Hepatocyte (in vitro differentiated cells): ENCODE measurements around the gene PLAC8L1. TPM values are rescaled to one million over a fixed set of nuclear protein-coding genes. Genes with fewer than 3 reads are reported as not detected.

Experiments used
- DNase-seq: peaks from one replicate; pipeline ENCODE4 v3.0.0-alpha.2; 2016; ENCODE audit warnings: low spot score
- H2AFZ ChIP-seq: fragments of 200-600 bp; sonication (generic); 2 replicates; pipeline ENCODE4 v1.6.0; 2016; ENCODE audit warnings: antibody characterized with exemption, mild to moderate bottlenecking
- H3K27ac ChIP-seq: fragments of 200-600 bp; sonication (generic); 2 replicates; pipeline ENCODE4 v1.5.1; 2016; ENCODE audit warnings: mild to moderate bottlenecking
- H3K27me3 ChIP-seq: fragments of 200-600 bp; sonication (generic); 2 replicates; pipeline ENCODE4 v1.6.1; 2016
- H3K36me3 ChIP-seq: fragments of 200-600 bp; sonication (generic); replicated peaks from 2 replicates; pipeline ENCODE4 v1.5.1; 2016; ENCODE audit warnings: low read depth; ENCODE audit not compliant: insufficient read depth
- H3K4me1 ChIP-seq: fragments of 200-600 bp; sonication (generic); 2 replicates; pipeline ENCODE4 v1.5.1; 2016; ENCODE audit warnings: mild to moderate bottlenecking, moderate library complexity; ENCODE audit not compliant: insufficient read depth
- H3K4me2 ChIP-seq: fragments of 200-600 bp; sonication (generic); 2 replicates; pipeline ENCODE4 v1.6.0; 2016
- H3K4me3 ChIP-seq: fragments of 200-600 bp; sonication (generic); 2 replicates; pipeline ENCODE4 v1.5.1; 2016; ENCODE audit warnings: mild to moderate bottlenecking
- H3K79me2 ChIP-seq: fragments of 200-600 bp; sonication (generic); 2 replicates; pipeline ENCODE4 v1.6.0; 2017; ENCODE audit warnings: mild to moderate bottlenecking
- H3K9me2 ChIP-seq: fragments of 200-600 bp; sonication (generic); replicated peaks from 2 replicates; pipeline ENCODE4 v1.6.0; 2017; ENCODE audit warnings: mild to moderate bottlenecking; ENCODE audit not compliant: insufficient read depth
- H3K9me3 ChIP-seq: fragments of 200-600 bp; sonication (generic); 2 replicates; pipeline ENCODE4 v1.5.1; 2016; ENCODE audit warnings: low read depth, mild to moderate bottlenecking
- H4K20me1 ChIP-seq: fragments of 200-600 bp; sonication (generic); 2 replicates; pipeline ENCODE4 v1.6.0; 2016; ENCODE audit warnings: mild to moderate bottlenecking; ENCODE audit not compliant: insufficient read depth, poor library complexity, severe bottlenecking
- CTCF ChIP-seq: fragments of 200-600 bp; sonication (generic); IDR thresholded peaks from 2 replicates; pipeline ENCODE4 v1.5.1; 2016; ENCODE audit warnings: antibody characterized with exemption, mild to moderate bottlenecking; ENCODE audit not compliant: poor library complexity
- EZH2 ChIP-seq: fragments of 200-600 bp; sonication (generic); IDR thresholded peaks from 2 replicates; pipeline ENCODE4 v1.6.1; 2016; ENCODE audit warnings: antibody characterized with exemption, mild to moderate bottlenecking, borderline replicate concordance
- EZH2phosphoT487 ChIP-seq: fragments of 200-600 bp; sonication (generic); IDR thresholded peaks from one replicate; pipeline ENCODE4 v1.6.1; 2018; ENCODE audit warnings: antibody characterized with exemption, mild to moderate bottlenecking, low read depth, moderate library complexity; ENCODE audit not compliant: unreplicated experiment, severe bottlenecking
- WGBS: methylation state at CpG from one replicate; pipeline ENCODE4 v1.1.6; 2016; ENCODE audit warnings: low lambda C conversion rate; ENCODE audit errors: missing lambda C conversion rate; 5-methylcytosine and 5-hydroxymethylcytosine counted together
- polyA plus RNA-seq: library from polyadenylated mRNA; unstranded; fragments of >200 nt; fragmentation: Nextera tagmentation; extraction: Ambion mirVana; gene quantifications from 2 replicates; pipeline ENCODE4 v1.2.1, GENCODE V29; 2016
- total RNA-seq: library from RNA; depleted of rRNA; stranded (reverse); fragments of >200 nt; gene quantifications from 2 replicates; pipeline ENCODE4 v1.2.3, GENCODE V29; 2014

PLAC8L1 gene
- total and polyA plus RNA-seq, 2 experiments from 2014 or later = 1.1 to 1.5 TPM

- Histone ChIP-seq H4K20me1 (no peaks in the 10 kb centered on the region), H3K4me3 (no peak overlapping the region), H3K4me2 (no peak overlapping the region), H3K79me2 (peaks cover 24% of the 10 kb centered on the region), H3K9me3 (no peaks in the 10 kb centered on the region), H3K9me2 (no peaks in the 10 kb centered on the region), H3K27me3 (no peaks in the 10 kb centered on the region), H3K4me1 (peaks cover 9% of the 10 kb centered on the region), H2AFZ (no peak overlapping the region), H3K36me3 (peaks cover 10% of the 10 kb centered on the region), H3K27ac (no peak overlapping the region)
- WGBS = 84% methylated on average over 4 of the region's 4 CpGs
- TF ChIP-seq EZH2 (no peak), EZH2phosphoT487 (no peak), CTCF (no peak)
- no peak for DNase-seq
Measured at GRCh38 chr5:146047396-146047795, 58.0 kb downstream of the PLAC8L1 start.

GRCh38 chr5:146043722-146044121 is 61.7 kb downstream of the PLAC8L1 start:
- TF ChIP-seq CTCF (no peak), EZH2 (no peak), EZH2phosphoT487 (no peak)
- no peaks in the 10 kb centered on the region for H3K27me3 ChIP-seq
- no peak overlapping the region for H3K4me2 ChIP-seq
- no peak for DNase-seq
- no peaks in the 10 kb centered on the region for H3K9me2 ChIP-seq
- H3K4me3 ChIP-seq = no peak overlapping the region
- no peaks in the 10 kb centered on the region for H4K20me1 ChIP-seq
- peaks cover 20% of the 10 kb centered on the region for H3K4me1 ChIP-seq
- WGBS = 93% methylated on average over 4 of the region's 4 CpGs
- H3K36me3 ChIP-seq = peaks cover 10% of the 10 kb centered on the region
- no peak overlapping the region for H2AFZ ChIP-seq
- H3K79me2 ChIP-seq = peaks cover 28% of the 10 kb centered on the region
- no peak overlapping the region for H3K27ac ChIP-seq
- H3K9me3 ChIP-seq = no peaks in the 10 kb centered on the region

- Histone ChIP-seq H2AFZ (no peak overlapping the region), H3K4me1 (peaks cover 20% of the 10 kb centered on the region), H3K9me3 (no peaks in the 10 kb centered on the region), H3K27me3 (no peaks in the 10 kb centered on the region), H3K27ac (peak overlapping the region; percentile 52), H3K79me2 (peaks cover 28% of the 10 kb centered on the region), H3K36me3 (peaks cover 10% of the 10 kb centered on the region), H3K9me2 (no peaks in the 10 kb centered on the region), H3K4me2 (no peak overlapping the region), H4K20me1 (no peaks in the 10 kb centered on the region), H3K4me3 (no peak overlapping the region)
- 91% methylated on average over 5 of the region's 5 CpGs for WGBS
- no peak for TF ChIP-seq CTCF
- TF ChIP-seq EZH2 = no peak
- TF ChIP-seq EZH2phosphoT487 = no peak
- DNase-seq = no peak
Measured at GRCh38 chr5:146042628-146043279, 62.6 kb downstream of the PLAC8L1 start.
